GM12878 (cell line): ENCODE results near the gene ASIC4. TPM values are rescaled to one million over a fixed set of nuclear protein-coding genes. Genes with fewer than 3 reads are reported as not detected.

Experiments
- ATAC-seq: fragments of 200-7000 bp; cut with Tn5 transposase; 3 replicates; pipeline ENCODE4 v1.9.1; 2020; ENCODE audit warnings: mild to moderate bottlenecking, moderate library complexity
- BruUV-seq: library from RNA; stranded (reverse); fragments of 400-500 nt; replicated peaks from 2 replicates; lab custom pipeline; 2021; lab: Mats Ljungman, UMichigan
- CTCF ChIA-PET: fragments of 300-600 bp; sonication (Branson Sonifier 250); formaldehyde crosslinking; extraction: SDS; loops from one replicate; lab custom pipeline; 2021; ENCODE audit warnings: inconsistent platforms; lab: Yijun Ruan, JAX
- POLR2A ChIA-PET: fragments of 350-600 bp; formaldehyde crosslinking; extraction: SDS; loops from one replicate; lab custom pipeline; 2021; ENCODE audit warnings: inconsistent platforms; lab: Charles Lee
- RAD21 ChIA-PET: fragments of 300-600 bp; sonication (Branson Sonifier 250); formaldehyde crosslinking; loops from one replicate; lab custom pipeline; 2023; ENCODE audit warnings: antibody characterized with exemption; ENCODE audit not compliant: unreplicated experiment; lab: Charles Lee
- SMC1A ChIA-PET: fragments of 300-600 bp; sonication (Branson Sonifier 250); formaldehyde crosslinking; loops from one replicate; lab custom pipeline; 2023; ENCODE audit not compliant: unreplicated experiment, uncharacterized antibody; lab: Charles Lee
- DNase-seq: peaks from one replicate; pipeline ENCODE4 v3.0.0-alpha.2; 2011; ENCODE audit warnings: low read depth, low spot score
- FAIRE-seq: peaks from 3 replicates; lab custom pipeline; 2011; peaks lifted over from hg19 to GRCh38; lab: Jason Lieb, UNC
- H2AFZ ChIP-seq: 2 replicates; pipeline ENCODE4 v1.6.0; 2011; ENCODE audit warnings: low read depth, low read length, control low read depth; ENCODE audit not compliant: control insufficient read depth
- H3K27ac ChIP-seq: 2 replicates; pipeline ENCODE4 v1.5.1; 2011; ENCODE audit warnings: control low read depth; ENCODE audit not compliant: control insufficient read depth, insufficient read depth
- H3K27me3 ChIP-seq, 2 experiments: replicated peaks in 1 of 2; 2 replicates each; pipeline versions ENCODE4 v1.6.0 to v1.6.1; 2011; ENCODE audit warnings: low read length in 1 of 2; ENCODE audit not compliant: control insufficient read depth in 2 of 2, insufficient read depth in 2 of 2
- H3K36me3 ChIP-seq, 2 experiments: 2 replicates each; pipeline ENCODE4 v1.5.1; 2011; ENCODE audit warnings: low read length in 1 of 2; ENCODE audit not compliant: control insufficient read depth in 2 of 2, insufficient read depth in 2 of 2
- H3K4me1 ChIP-seq: 2 replicates; pipeline ENCODE4 v1.6.1; 2011; ENCODE audit warnings: mild to moderate bottlenecking, low read length, moderate library complexity, mixed read lengths; ENCODE audit not compliant: control insufficient read depth, insufficient read depth
- H3K4me2 ChIP-seq: 2 replicates; pipeline ENCODE4 v1.6.0; 2011; ENCODE audit warnings: control low read depth; ENCODE audit not compliant: control insufficient read depth, insufficient read depth
- H3K4me3 ChIP-seq: fragments of 200-600 bp; sonication (generic); 2 replicates; pipeline ENCODE4 v1.5.1; 2016
- H3K79me2 ChIP-seq: 2 replicates; pipeline ENCODE4 v1.6.0; 2011; ENCODE audit warnings: low read length; ENCODE audit not compliant: control insufficient read depth, insufficient read depth
- H3K9ac ChIP-seq: 2 replicates; pipeline ENCODE4 v1.8.0; 2011; ENCODE audit warnings: low read length, control low read depth, mixed read lengths; ENCODE audit not compliant: control insufficient read depth, insufficient read depth
- H3K9me3 ChIP-seq: replicated peaks from 3 replicates; pipeline ENCODE4 v1.5.1; 2011; ENCODE audit warnings: mild to moderate bottlenecking, low read length; ENCODE audit not compliant: control insufficient read depth, insufficient read depth
- H4K20me1 ChIP-seq: 2 replicates; pipeline ENCODE4 v1.6.0; 2011; ENCODE audit not compliant: control insufficient read depth, insufficient read depth
- CBX5 ChIP-seq: sonication (generic); IDR thresholded peaks from 2 replicates; pipeline ENCODE4 v1.6.1; 2016; ENCODE audit warnings: low read depth, moderate library complexity, mild to moderate bottlenecking, inconsistent platforms
- EGR1 ChIP-seq, 2 experiments: IDR thresholded peaks; 1 replicate in 1 of 2; 2 replicates in 1 of 2; pipeline ENCODE4 v1.6.1; 2011 to 2012; ENCODE audit warnings: low read depth in 2 of 2, low read length in 2 of 2, borderline replicate concordance in 1 of 2, mild to moderate bottlenecking in 1 of 2, moderate library complexity in 1 of 2
- ESRRA ChIP-seq: IDR thresholded peaks from 2 replicates; pipeline ENCODE4 v1.6.1; 2012; ENCODE audit warnings: mild to moderate bottlenecking, low read length, improper control_type of control experiment
- IKZF2 ChIP-seq, 2 experiments: fragments of 450-650 bp; IDR thresholded peaks; 2 replicates each; pipeline ENCODE4 v1.6.1; 2017; ENCODE audit warnings: mild to moderate bottlenecking in 2 of 2, moderate library complexity in 2 of 2
- MTA3 ChIP-seq: IDR thresholded peaks from 2 replicates; pipeline ENCODE4 v1.6.1; 2012; ENCODE audit warnings: low read length, inconsistent platforms, borderline replicate concordance
- NFYB ChIP-seq: IDR thresholded peaks from 2 replicates; pipeline ENCODE4 v1.6.1; 2011; ENCODE audit warnings: low read depth, mild to moderate bottlenecking, low read length, improper control_type of control experiment, moderate library complexity; ENCODE audit not compliant: insufficient read depth
- PBX3 ChIP-seq: IDR thresholded peaks from 2 replicates; pipeline ENCODE4 v1.6.1; 2011; ENCODE audit warnings: mild to moderate bottlenecking, low read depth, low read length, moderate library complexity; ENCODE audit not compliant: insufficient replicate concordance
- SMAD1 ChIP-seq: fragments of 450-650 bp; IDR thresholded peaks from 2 replicates; pipeline ENCODE4 v1.6.1; 2018; ENCODE audit warnings: mild to moderate bottlenecking, low read depth; ENCODE audit not compliant: partially characterized antibody
- YY1 ChIP-seq: IDR thresholded peaks from 2 replicates; pipeline ENCODE4 v1.6.1; 2011; ENCODE audit warnings: low read depth, mild to moderate bottlenecking, low read length
- WGBS: methylation state at CpG from one replicate; pipeline ENCODE4 v1.1.6; 2016; ENCODE audit warnings: low lambda C conversion rate; ENCODE audit not compliant: insufficient replicate concordance, insufficient coverage; ENCODE audit errors: missing lambda C conversion rate; 5-methylcytosine and 5-hydroxymethylcytosine counted together
- in situ Hi-C: fragments of 300-500 bp; cut with MboI; formaldehyde crosslinking; loops from 9 replicates; pipeline ENCODE4 v1.14.3; 2018; ENCODE audit warnings: mixed read lengths
- intact Hi-C: fragments of 100-400 bp; cut with micrococcal nuclease; formaldehyde crosslinking; loops from one replicate; pipeline ENCODE4 v1.14.2; 2022; ENCODE audit not compliant: unreplicated experiment
- polyA plus RNA-seq, 11 experiments: library from polyadenylated mRNA; depleted of rRNA in 4 of 11; unstranded in 6 of 11; stranded (reverse) in 5 of 11; fragments of >200 nt; fragmentation: Nextera tagmentation in 4 of 11; fragmentation: Illumina TruSeq in 1 of 11; extraction: Ambion mirVana in 4 of 11; extraction: Trizol in 1 of 11; gene quantifications; 1 replicate in 1 of 11; 2 replicates in 10 of 11; pipeline versions ENCODE4 v1.2.1 to v1.2.3, GENCODE V29; 2011 to 2016; ENCODE audit warnings: inconsistent platforms in 2 of 11, missing spikeins in 2 of 11, low read depth in 1 of 11
- total RNA-seq, 4 experiments: library from RNA; depleted of rRNA in 3 of 4; stranded (reverse); fragments of >200 nt in 3 of 4; fragmentation: Illumina TruSeq in 1 of 4; extraction: Trizol in 1 of 4; gene quantifications; 2 replicates each; pipeline versions ENCODE4 v1.2.1 to v1.2.3, GENCODE V29; 2013 to 2021

ASIC4 gene
- total and polyA plus RNA-seq, 10 of the 15 experiments (the other 5 are each of a cell fraction or from before 2014, with no cell fraction given) = 0.01 TPM; not detected in 9

- no TSS peak for BruUV-seq
These were observed 57.3 kb downstream of the ASIC4 start, which contains the start of gene OBSL1 for GRCh38 chr2:219571311-219572236. Gene OBSL1, minus strand, starts transcription at chr2:219571539. Its CDS starts 307 bp downstream, at chr2:219571232.

More at GRCh38 chr2:219571311-219572236, 57.3 kb downstream of the ASIC4 start, which contains the start of gene OBSL1:
- no peak for ATAC-seq
- Histone ChIP-seq H3K27me3 (peaks cover 2 to 5% of the 10 kb centered on the region in 2 experiments; a peak in 3 of 4 replicates), H3K4me3 (no peak within 1 kb of the TSS), H4K20me1 (no peaks in the 10 kb centered on the region), H3K79me2 (no peaks in the 10 kb centered on the region), H3K9ac (no peak within 1 kb of the TSS), H3K36me3 (no peaks in the 10 kb centered on the region), H3K9me3 (no peaks in the 10 kb centered on the region), H3K4me2 (no peak within 1 kb of the TSS), H3K4me1 (no peaks in the 10 kb centered on the region), H2AFZ (no peak within 1 kb of the TSS), H3K27ac (no peak within 1 kb of the TSS)
- ChIA-PET POLR2A (no interaction called here), RAD21 (no interaction called here), CTCF (interaction anchor here (1.2 kb wide), 1 partner anchor 12 kb away, joined by 3 read pairs; no protein-coding TSS in a partner anchor), SMC1A (no interaction called here)
- WGBS = 23% methylated on average over 17 of the region's 42 CpGs
- DNase-seq = no peak
- no peak for TF ChIP-seq SMAD1
- TF ChIP-seq NFYB = no peak
- no peak for TF ChIP-seq PBX3
- TF ChIP-seq ESRRA = no peak
- TF ChIP-seq EGR1 (IDR thresholded peaks at IDR 0.05; ENCODE audit: borderline replicate concordance in 1 of 2, low read depth in 2 of 2, low read length in 2 of 2) = no peak
- no peak for TF ChIP-seq CBX5
- TF ChIP-seq IKZF2 (IDR thresholded peaks at IDR 0.05) = no peak
- TF ChIP-seq YY1 = no peak
- no peak for TF ChIP-seq MTA3
- in situ Hi-C loops = no loop called here
- intact Hi-C loops = no loop called here
- peak; percentile 65 for FAIRE-seq
